CD4-positive, alpha-beta T cell (primary cell): ENCODE data around the gene ATL1. TPM values are rescaled to one million over a fixed set of nuclear protein-coding genes. Genes with fewer than 3 reads are reported as not detected.

Source experiments
- ATAC-seq: fragments of 200-7000 bp; cut with Tn5 transposase; one replicate; pipeline ENCODE4 v1.10.0; 2022; ENCODE audit warnings: mild to moderate bottlenecking; ENCODE audit not compliant: poor library complexity
- CTCF ChIA-PET: fragments of 350-600 bp; sonication (Branson Sonifier 250); formaldehyde crosslinking; loops from one replicate; lab custom pipeline; 2021; ENCODE audit warnings: antibody characterized with exemption, inconsistent platforms; lab: Charles Lee
- POLR2A ChIA-PET: fragments of 350-600 bp; sonication (Branson Sonifier 250); formaldehyde crosslinking; loops from one replicate; lab custom pipeline; 2021; ENCODE audit warnings: antibody characterized with exemption, inconsistent platforms; lab: Charles Lee
- DNase-seq, 14 experiments: peaks; one replicate each; pipeline ENCODE4 v3.0.0-alpha.2; 2013 to 2020; ENCODE audit warnings: mixed read lengths in 2 of 14
- H3K27ac ChIP-seq, 2 donors: one replicate each; pipeline versions ENCODE4 v1.5.1 to v1.7.0; 2013; ENCODE audit warnings: low read length in 2 of 2, low read depth in 1 of 2, mild to moderate bottlenecking in 1 of 2
- H3K27me3 ChIP-seq, 2 experiments: 1 replicate in 1 of 2; 2 replicates in 1 of 2; pipeline versions ENCODE4 v1.6.1 to v1.7.0; 2013; ENCODE audit warnings: low read length in 2 of 2, control low read depth in 1 of 2, mild to moderate bottlenecking in 1 of 2, moderate library complexity in 1 of 2; ENCODE audit not compliant: insufficient read depth in 2 of 2, control insufficient read depth in 1 of 2
- H3K36me3 ChIP-seq: one replicate; pipeline ENCODE4 v1.6.1; 2013; ENCODE audit warnings: low read length, control low read depth; ENCODE audit not compliant: insufficient read depth
- H3K4me1 ChIP-seq: one replicate; pipeline ENCODE4 v1.6.1; 2013; ENCODE audit warnings: low read length, control low read depth; ENCODE audit not compliant: insufficient read depth
- H3K4me3 ChIP-seq: one replicate; pipeline ENCODE4 v1.5.1; 2013; ENCODE audit warnings: mild to moderate bottlenecking, low read length, moderate library complexity
- H3K9me3 ChIP-seq, 2 experiments: 1 replicate in 1 of 2; 2 replicates in 1 of 2; pipeline versions ENCODE4 v1.6.1 to v1.7.0; 2013; ENCODE audit warnings: low read length in 2 of 2, mild to moderate bottlenecking in 2 of 2, control low read depth in 1 of 2, moderate library complexity in 1 of 2; ENCODE audit not compliant: control insufficient read depth in 1 of 2, insufficient read depth in 1 of 2
- H3K27ac Mint-ChIP-seq: one replicate; pipeline ENCODE4 v1.8.0; 2020; ENCODE audit warnings: mixed read lengths
- H3K27me3 Mint-ChIP-seq: one replicate; pipeline ENCODE4 v1.8.0; 2021; ENCODE audit warnings: mixed read lengths
- H3K36me3 Mint-ChIP-seq: one replicate; pipeline ENCODE4 v1.8.0; 2021; ENCODE audit warnings: low read depth, mixed read lengths
- H3K4me1 Mint-ChIP-seq: one replicate; pipeline ENCODE4 v1.8.0; 2021; ENCODE audit warnings: low read depth, mixed read lengths
- H3K4me3 Mint-ChIP-seq: one replicate; pipeline ENCODE4 v1.8.0; 2020; ENCODE audit warnings: mild to moderate bottlenecking, mixed read lengths
- H3K9me3 Mint-ChIP-seq: one replicate; pipeline ENCODE4 v1.8.0; 2020; ENCODE audit warnings: mixed read lengths
- intact Hi-C, 2 experiments: fragments of 100-400 bp; cut with DNase I in 1 of 2; cut with micrococcal nuclease in 1 of 2; formaldehyde crosslinking; loops; one replicate each; pipeline versions ENCODE4 v1.15.1 to v1.9.0; 2023 to 2025; cut with DNase I, micrococcal nuclease
- total RNA-seq, 174 experiments: library from RNA in 2 of 174; stranded (reverse) in 2 of 174; gene quantifications; one replicate each; pipeline ENCODE4 v1.2.3 and lab custom pipeline; 2021 to 2026
- TF ChIP-seq, protein P1 (sequence below): fragments of 200-600 bp; IDR thresholded peaks from one replicate; pipeline ENCODE4 v1.8.0; 2022; ENCODE audit warnings: antibody characterized with exemption, mild to moderate bottlenecking

ATL1 gene
- total RNA-seq, 2 experiments from 2014 or later, result 1.2 TPM

DNA sequence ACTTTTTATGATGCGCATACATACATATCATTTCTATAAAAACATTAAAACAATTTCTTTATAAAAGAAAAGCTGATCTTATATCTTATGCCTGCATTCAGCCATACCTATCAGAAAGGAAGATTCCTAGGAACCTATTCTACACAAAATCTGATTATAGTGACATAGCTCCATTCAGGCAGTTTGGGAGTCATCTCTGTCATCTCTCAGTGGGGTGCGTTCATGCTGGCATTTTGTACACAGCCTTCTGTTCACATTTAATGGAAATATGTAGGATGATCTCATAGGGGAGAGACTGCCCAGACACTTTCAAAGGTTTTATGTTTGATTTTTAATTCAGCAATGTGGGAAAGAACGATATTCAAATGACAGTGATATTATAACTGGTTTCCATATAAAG is 52.9 kb downstream of the ATL1 start:
- Mint-ChIP-seq H3K27me3 (no peaks in the 10 kb centered on the region), H3K9me3 (no peaks in the 10 kb centered on the region), H3K36me3 (no peaks in the 10 kb centered on the region), H3K4me3 (no peak overlapping the region), H3K27ac (no peak overlapping the region), H3K4me1 (no peaks in the 10 kb centered on the region)
- intact Hi-C loops, result no loop called here
- TF ChIP-seq, protein P1, sequence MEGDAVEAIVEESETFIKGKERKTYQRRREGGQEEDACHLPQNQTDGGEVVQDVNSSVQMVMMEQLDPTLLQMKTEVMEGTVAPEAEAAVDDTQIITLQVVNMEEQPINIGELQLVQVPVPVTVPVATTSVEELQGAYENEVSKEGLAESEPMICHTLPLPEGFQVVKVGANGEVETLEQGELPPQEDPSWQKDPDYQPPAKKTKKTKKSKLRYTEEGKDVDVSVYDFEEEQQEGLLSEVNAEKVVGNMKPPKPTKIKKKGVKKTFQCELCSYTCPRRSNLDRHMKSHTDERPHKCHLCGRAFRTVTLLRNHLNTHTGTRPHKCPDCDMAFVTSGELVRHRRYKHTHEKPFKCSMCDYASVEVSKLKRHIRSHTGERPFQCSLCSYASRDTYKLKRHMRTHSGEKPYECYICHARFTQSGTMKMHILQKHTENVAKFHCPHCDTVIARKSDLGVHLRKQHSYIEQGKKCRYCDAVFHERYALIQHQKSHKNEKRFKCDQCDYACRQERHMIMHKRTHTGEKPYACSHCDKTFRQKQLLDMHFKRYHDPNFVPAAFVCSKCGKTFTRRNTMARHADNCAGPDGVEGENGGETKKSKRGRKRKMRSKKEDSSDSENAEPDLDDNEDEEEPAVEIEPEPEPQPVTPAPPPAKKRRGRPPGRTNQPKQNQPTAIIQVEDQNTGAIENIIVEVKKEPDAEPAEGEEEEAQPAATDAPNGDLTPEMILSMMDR, result no peak
- no peak for ATAC-seq
- no peak overlapping the region for H3K4me3 ChIP-seq
- H3K4me1 ChIP-seq, result no peaks in the 10 kb centered on the region
- no peaks in the 10 kb centered on the region for H3K27me3 ChIP-seq
- ChIA-PET CTCF (no interaction called here), POLR2A (no interaction called here)
- H3K27ac ChIP-seq, result no peak overlapping the region
- no peaks in the 10 kb centered on the region for H3K36me3 ChIP-seq
- H3K9me3 ChIP-seq, result no peaks in the 10 kb centered on the region
- no peak for DNase-seq

DNA sequence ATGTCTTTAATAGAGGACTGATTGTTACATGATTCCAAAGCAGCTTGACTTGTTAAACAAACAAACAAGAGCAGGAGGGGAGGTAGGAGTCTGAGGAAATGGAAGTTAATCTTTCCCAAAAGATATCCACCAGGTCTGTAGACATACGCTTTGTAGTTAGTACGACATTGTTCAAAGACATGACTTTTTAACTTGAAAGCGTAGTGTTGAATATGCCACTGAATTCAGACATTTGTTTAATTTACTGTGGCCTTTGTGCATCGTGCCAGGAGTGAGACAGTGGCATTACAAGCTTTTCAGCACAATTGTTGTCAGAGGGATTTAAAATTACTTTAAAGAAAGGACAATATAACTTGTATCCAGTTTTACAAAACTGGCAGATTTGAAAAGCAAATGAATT is 55.1 kb downstream of the ATL1 start:
- H3K4me3 Mint-ChIP-seq, result no peak overlapping the region
- Histone ChIP-seq H3K4me3 (no peak overlapping the region), H3K4me1 (no peaks in the 10 kb centered on the region), H3K27ac (no peak overlapping the region), H3K36me3 (no peaks in the 10 kb centered on the region), H3K9me3 (no peaks in the 10 kb centered on the region), H3K27me3 (no peaks in the 10 kb centered on the region)
- H3K27ac Mint-ChIP-seq, result no peak overlapping the region
- ChIA-PET POLR2A (no interaction called here), CTCF (no interaction called here)
- no peaks in the 10 kb centered on the region for H3K4me1 Mint-ChIP-seq
- TF ChIP-seq, protein P1, result no peak
- intact Hi-C loops, result loop anchor here in 1 of 2 experiments (5.0 kb wide), 1 partner anchor 162 kb away; no protein-coding TSS in a partner anchor
- DNase-seq, result no peak
- no peaks in the 10 kb centered on the region for H3K9me3 Mint-ChIP-seq
- no peaks in the 10 kb centered on the region for H3K27me3 Mint-ChIP-seq
- no peaks in the 10 kb centered on the region for H3K36me3 Mint-ChIP-seq
- no peak for ATAC-seq

DNA sequence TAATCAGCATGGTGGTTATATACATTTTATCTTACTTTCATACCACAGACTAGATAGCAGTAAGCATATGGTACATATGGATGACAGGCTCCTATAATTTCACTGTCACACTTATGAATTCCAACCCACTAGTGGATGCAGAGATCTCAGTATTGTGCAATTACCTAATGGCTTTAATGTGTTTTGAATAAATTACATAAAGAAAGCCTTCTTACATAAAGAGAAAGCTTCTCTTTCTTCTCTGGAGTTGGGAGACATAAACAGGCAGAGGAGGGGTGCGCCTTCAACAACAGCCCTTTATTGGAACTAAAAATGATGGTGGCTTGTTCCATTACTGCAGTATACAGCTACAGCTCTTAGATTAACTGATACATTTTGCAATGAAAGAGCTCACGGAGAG is 55.6 kb downstream of the ATL1 start:
- no peak overlapping the region for H3K4me3 Mint-ChIP-seq
- intact Hi-C loops, result loop anchor here in 1 of 2 experiments (5.0 kb wide), 1 partner anchor 162 kb away; no protein-coding TSS in a partner anchor

More for the DNA sequence above, 55.6 kb downstream of the ATL1 start:
- ChIA-PET POLR2A (no interaction called here), CTCF (no interaction called here)
- H3K36me3 Mint-ChIP-seq, result no peaks in the 10 kb centered on the region
- H3K27me3 Mint-ChIP-seq, result no peaks in the 10 kb centered on the region
- Histone ChIP-seq H3K9me3 (no peaks in the 10 kb centered on the region), H3K36me3 (no peaks in the 10 kb centered on the region), H3K27ac (no peak overlapping the region), H3K4me3 (no peak overlapping the region), H3K4me1 (no peaks in the 10 kb centered on the region), H3K27me3 (no peaks in the 10 kb centered on the region)
- H3K9me3 Mint-ChIP-seq, result no peaks in the 10 kb centered on the region
- TF ChIP-seq, protein P1, result no peak
- H3K27ac Mint-ChIP-seq, result no peak overlapping the region
- no peaks in the 10 kb centered on the region for H3K4me1 Mint-ChIP-seq
- ATAC-seq (no peak), DNase-seq (no peak)
